K562 (cell line): ENCODE measurements around the gene USP8. TPM values are rescaled to one million over a fixed set of nuclear protein-coding genes. Genes with fewer than 3 reads are reported as not detected.

Source experiments
- CCAR2 ChIP-seq: fragments of 200-400 bp; formaldehyde crosslinking; IDR thresholded peaks from 2 replicates; pipeline ENCODE4 v1.6.1; 2017; ENCODE audit warnings: mild to moderate bottlenecking, low read depth, low read length
- CXXC5 ChIP-seq: fragments of 250-450 bp; sonication (Bioruptor Pico); IDR thresholded peaks from 2 replicates; pipeline ENCODE4 v1.8.0; 2022; ENCODE audit warnings: inconsistent platforms, mild to moderate bottlenecking, moderate library complexity
- PHTF2 ChIP-seq: fragments of 250-450 bp; sonication (Bioruptor Pico); IDR thresholded peaks from 2 replicates; pipeline ENCODE4 v1.5.0; 2021; ENCODE audit warnings: mild to moderate bottlenecking
- RERE ChIP-seq: sonication (generic); formaldehyde crosslinking; IDR thresholded peaks from 2 replicates; pipeline ENCODE4 v1.8.0; 2023; ENCODE audit warnings: missing genetic modification reagents, mild to moderate bottlenecking, borderline replicate concordance
- polyA plus RNA-seq, 8 experiments: library from polyadenylated mRNA; depleted of rRNA in 4 of 8; stranded (reverse) in 5 of 8; unstranded in 3 of 8; fragments of >200 nt; fragmentation: Nextera tagmentation in 2 of 8; fragmentation: Illumina TruSeq in 1 of 8; extraction: Ambion mirVana in 2 of 8; extraction: Trizol in 1 of 8; gene quantifications; 2 replicates each; pipeline versions ENCODE4 v1.2.1 to v1.2.3, GENCODE V29; 2011 to 2014; ENCODE audit warnings: inconsistent platforms in 1 of 8, missing spikeins in 1 of 8
- total RNA-seq, 7 experiments: library from RNA; depleted of rRNA in 6 of 7; stranded (reverse); fragments of >200 nt in 6 of 7; fragmentation: Illumina TruSeq in 2 of 7; extraction: Trizol in 2 of 7; gene quantifications; 2 replicates each; pipeline versions ENCODE4 v1.2.1 to v1.2.3, GENCODE V29; 2011 to 2021; ENCODE audit warnings: low replicate concordance in 1 of 7
- TF ChIP-seq, protein P1 (sequence below): fragments of 250-450 bp; sonication (Bioruptor Pico); IDR thresholded peaks from 2 replicates; pipeline ENCODE4 v1.4.0; 2020; ENCODE audit warnings: borderline replicate concordance

Gene USP8
- total and polyA plus RNA-seq, 9 of the 15 experiments (the other 6 are each of a cell fraction or from before 2014, with no cell fraction given), result 35.1 to 58.4 (median 46.1) TPM

- TF ChIP-seq, protein P1, sequence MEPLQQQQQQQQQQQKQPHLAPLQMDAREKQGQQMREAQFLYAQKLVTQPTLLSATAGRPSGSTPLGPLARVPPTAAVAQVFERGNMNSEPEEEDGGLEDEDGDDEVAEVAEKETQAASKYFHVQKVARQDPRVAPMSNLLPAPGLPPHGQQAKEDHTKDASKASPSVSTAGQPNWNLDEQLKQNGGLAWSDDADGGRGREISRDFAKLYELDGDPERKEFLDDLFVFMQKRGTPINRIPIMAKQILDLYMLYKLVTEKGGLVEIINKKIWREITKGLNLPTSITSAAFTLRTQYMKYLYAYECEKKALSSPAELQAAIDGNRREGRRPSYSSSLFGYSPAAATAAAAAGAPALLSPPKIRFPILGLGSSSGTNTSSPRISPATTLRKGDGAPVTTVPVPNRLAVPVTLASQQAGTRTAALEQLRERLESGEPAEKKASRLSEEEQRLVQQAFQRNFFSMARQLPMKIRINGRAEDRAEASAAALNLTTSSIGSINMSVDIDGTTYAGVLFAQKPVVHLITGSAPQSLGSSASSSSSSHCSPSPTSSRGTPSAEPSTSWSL (CRISPR knock-in tag), result no peak
- no peak for TF ChIP-seq RERE (CRISPR knock-in tag)
- no peak for TF ChIP-seq CXXC5 (CRISPR knock-in tag)
- no peak for TF ChIP-seq PHTF2 (CRISPR knock-in tag)
- no peak for TF ChIP-seq CCAR2
These were observed 133.8 kb downstream of the USP8 start (continued) for GRCh38 chr15:50558012-50558411.
